CD4-positive, CD25-positive, alpha-beta regulatory T cell (primary cell): ENCODE data around the gene ZPR1. TPM values are rescaled to one million over a fixed set of nuclear protein-coding genes. Genes with fewer than 3 reads are reported as not detected.

Source experiments
- ATAC-seq, 2 donors: fragments of 150-1000 bp; cut with Tn5 transposase; one replicate each; pipeline ENCODE4 v1.10.0; 2021; ENCODE audit warnings: low read depth in 2 of 2, moderate number of reproducible peaks in 2 of 2, moderate library complexity in 1 of 2
- DNase-seq, 3 donors: peaks; one replicate each; pipeline versions ENCODE4 v3.0.0 to v3.0.0-alpha.2; 2012 to 2022; ENCODE audit warnings: mixed read lengths in 1 of 3
- H3K27ac ChIP-seq: one replicate; pipeline ENCODE4 v1.7.0; 2013; ENCODE audit warnings: mild to moderate bottlenecking, low read length; ENCODE audit not compliant: insufficient read depth, poor library complexity, severe bottlenecking
- H3K27me3 ChIP-seq: one replicate; pipeline ENCODE4 v1.7.0; 2013; ENCODE audit warnings: low read length; ENCODE audit not compliant: control insufficient read depth, insufficient read depth
- H3K36me3 ChIP-seq: one replicate; pipeline ENCODE4 v1.7.0; 2013; ENCODE audit warnings: mild to moderate bottlenecking, low read length, moderate library complexity; ENCODE audit not compliant: control insufficient read depth, insufficient read depth
- H3K4me1 ChIP-seq: 2 replicates; pipeline ENCODE4 v1.7.0; 2013; ENCODE audit warnings: mild to moderate bottlenecking, low read length; ENCODE audit not compliant: insufficient read depth, control insufficient read depth, poor library complexity, severe bottlenecking
- H3K4me3 ChIP-seq: one replicate; pipeline ENCODE4 v1.7.0; 2013; ENCODE audit warnings: low read depth, mild to moderate bottlenecking, low read length, moderate library complexity
- H3K9me3 ChIP-seq, 2 experiments: 1 replicate in 1 of 2; 2 replicates in 1 of 2; pipeline ENCODE4 v1.7.0; 2013; ENCODE audit warnings: low read length in 2 of 2, mild to moderate bottlenecking in 1 of 2, moderate library complexity in 1 of 2; ENCODE audit not compliant: control insufficient read depth in 2 of 2
- H3K27ac Mint-ChIP-seq, 3 donors: one replicate each; pipeline ENCODE4 v1.8.0; 2020 to 2022; ENCODE audit warnings: mild to moderate bottlenecking in 3 of 3, mixed read lengths in 3 of 3, moderate library complexity in 2 of 3
- H3K27me3 Mint-ChIP-seq: one replicate; pipeline ENCODE4 v1.8.0; 2022; ENCODE audit warnings: mild to moderate bottlenecking, mixed read lengths
- H3K36me3 Mint-ChIP-seq: one replicate; pipeline ENCODE4 v1.8.0; 2020; ENCODE audit warnings: mixed read lengths
- H3K4me1 Mint-ChIP-seq, 4 donors: one replicate each; pipeline ENCODE4 v1.8.0; 2020 to 2022; ENCODE audit warnings: mixed read lengths in 4 of 4, mild to moderate bottlenecking in 1 of 4
- H3K4me3 Mint-ChIP-seq, 4 donors: one replicate each; pipeline ENCODE4 v1.8.0; 2020 to 2022; ENCODE audit warnings: mild to moderate bottlenecking in 4 of 4, mixed read lengths in 4 of 4, moderate library complexity in 3 of 4
- H3K9me3 Mint-ChIP-seq, 7 donors: one replicate each; pipeline ENCODE4 v1.8.0; 2020 to 2022; ENCODE audit warnings: mixed read lengths in 7 of 7, mild to moderate bottlenecking in 3 of 7, moderate library complexity in 2 of 7
- polyA plus RNA-seq, 4 donors: library from polyadenylated mRNA; unstranded; fragments of 300-500 nt; fragmentation: Illumina TruSeq; gene quantifications; one replicate each; pipeline ENCODE4 v1.2.3, GENCODE V29; 2021
- total RNA-seq: library from RNA; stranded (reverse); gene quantifications from one replicate; pipeline ENCODE4 v1.2.3, GENCODE V29; 2022

ZPR1 gene
- total and polyA plus RNA-seq, 5 donors from 2014 or later, result 43.4 to 99.8 (median 45.1) TPM

DNA sequence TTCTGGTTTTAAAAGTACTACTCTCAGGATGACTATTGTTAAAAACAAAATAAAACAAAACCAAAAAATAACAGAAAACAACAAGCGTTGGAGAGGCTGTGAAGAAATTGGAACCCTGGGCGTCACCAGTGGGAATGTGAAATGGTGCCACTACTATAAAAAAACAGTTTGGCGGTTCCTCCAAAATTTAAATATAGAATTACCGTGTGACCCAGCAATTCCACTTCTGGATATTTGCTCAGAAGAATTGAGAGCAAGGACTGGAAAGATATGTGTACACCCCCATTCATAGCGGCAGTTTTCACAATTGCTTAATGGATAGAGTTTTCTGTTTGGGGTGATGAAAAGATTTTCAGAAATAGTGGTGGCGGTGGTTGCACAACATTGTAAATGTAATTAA is 26.7 kb upstream of the ZPR1 start:
- ATAC-seq (no peak), DNase-seq (no peak)
- no peak overlapping the region for H3K4me3 ChIP-seq
- no peaks in the 10 kb centered on the region for H3K4me1 Mint-ChIP-seq
- no peak overlapping the region for H3K27ac ChIP-seq
- no peaks in the 10 kb centered on the region for H3K36me3 Mint-ChIP-seq
- H3K4me1 ChIP-seq, result no peaks in the 10 kb centered on the region
- no peak overlapping the region for H3K27ac Mint-ChIP-seq
- H3K9me3 ChIP-seq, result no peaks in the 10 kb centered on the region
- peaks cover 0 to 1% (median 0%) of the 10 kb centered on the region in 7 donors for H3K9me3 Mint-ChIP-seq
- H3K27me3 ChIP-seq, result no peaks in the 10 kb centered on the region
- no peaks in the 10 kb centered on the region for H3K27me3 Mint-ChIP-seq
- H3K36me3 ChIP-seq, result no peaks in the 10 kb centered on the region
- no peak overlapping the region for H3K4me3 Mint-ChIP-seq

DNA sequence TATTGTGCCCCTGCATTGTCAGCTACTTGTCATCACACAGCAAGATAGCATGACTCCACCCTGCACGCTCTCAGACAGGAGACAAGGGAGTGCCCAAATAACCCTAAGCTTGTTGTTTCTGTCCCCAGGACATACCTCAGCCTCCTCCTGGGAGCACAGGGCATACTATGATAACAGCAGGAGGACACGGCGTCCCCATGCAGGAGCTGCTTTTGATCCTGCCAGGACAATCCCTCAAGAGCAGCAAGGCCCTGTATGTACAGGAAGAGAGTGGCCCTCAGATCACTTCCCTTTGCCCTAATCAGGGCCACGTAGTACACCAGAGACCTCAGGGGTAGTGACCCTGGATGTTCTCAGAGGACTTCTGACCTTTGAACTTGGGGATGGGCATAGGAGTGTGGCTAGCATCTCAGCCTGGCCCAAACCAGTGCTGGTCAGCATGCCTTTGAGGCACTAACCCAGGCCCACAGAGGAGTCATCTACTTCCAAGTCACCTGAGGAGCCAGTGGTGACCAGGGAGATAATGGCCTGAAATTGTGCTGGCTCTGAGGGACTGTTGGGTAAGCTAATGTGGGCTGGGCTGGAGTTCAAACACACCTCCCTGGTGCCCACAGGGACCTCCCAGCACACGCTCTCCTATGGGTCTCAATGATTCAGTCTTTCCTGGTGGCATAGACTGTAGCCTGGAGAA is 26.1 kb upstream of the ZPR1 start:
- no peaks in the 10 kb centered on the region for H3K4me1 Mint-ChIP-seq
- H3K27me3 ChIP-seq, result no peaks in the 10 kb centered on the region
- H3K27me3 Mint-ChIP-seq, result no peaks in the 10 kb centered on the region
- peaks cover 0 to 1% (median 0%) of the 10 kb centered on the region in 7 donors for H3K9me3 Mint-ChIP-seq
- H3K36me3 Mint-ChIP-seq, result no peaks in the 10 kb centered on the region
- no peak overlapping the region for H3K27ac ChIP-seq
- no peaks in the 10 kb centered on the region for H3K36me3 ChIP-seq
- H3K4me1 ChIP-seq, result no peaks in the 10 kb centered on the region
- no peak overlapping the region for H3K27ac Mint-ChIP-seq
- H3K4me3 ChIP-seq, result no peak overlapping the region
- ATAC-seq, result no peak
- no peaks in the 10 kb centered on the region for H3K9me3 ChIP-seq
- DNase-seq, result no peak
- no peak overlapping the region for H3K4me3 Mint-ChIP-seq

- no peaks in the 10 kb centered on the region for H3K4me1 Mint-ChIP-seq
- H3K36me3 Mint-ChIP-seq, result no peaks in the 10 kb centered on the region
- no peaks in the 10 kb centered on the region for H3K27me3 Mint-ChIP-seq
These were observed 25.3 kb upstream of the ZPR1 start for GRCh38 chr11:116813170-116813569.

GRCh38 chr11:116812109-116812508 is 24.3 kb upstream of the ZPR1 start:
- DNase-seq (no peak), ATAC-seq (no peak)
- H3K4me1 Mint-ChIP-seq, result no peaks in the 10 kb centered on the region
- no peak overlapping the region for H3K4me3 ChIP-seq
- no peak overlapping the region for H3K27ac Mint-ChIP-seq
- H3K27me3 Mint-ChIP-seq, result no peaks in the 10 kb centered on the region
- no peak overlapping the region for H3K4me3 Mint-ChIP-seq
- no peak overlapping the region for H3K27ac ChIP-seq
- no peaks in the 10 kb centered on the region for H3K27me3 ChIP-seq
- no peaks in the 10 kb centered on the region for H3K4me1 ChIP-seq
- H3K36me3 ChIP-seq, result no peaks in the 10 kb centered on the region
- peaks cover 0 to 1% (median 0%) of the 10 kb centered on the region in 7 donors for H3K9me3 Mint-ChIP-seq
- no peaks in the 10 kb centered on the region for H3K9me3 ChIP-seq
- no peaks in the 10 kb centered on the region for H3K36me3 Mint-ChIP-seq

More at GRCh38 chr11:116813170-116813569, 25.3 kb upstream of the ZPR1 start:
- DNase-seq, result no peak
- H3K27ac Mint-ChIP-seq, result no peak overlapping the region
- ATAC-seq, result no peak
- no peak overlapping the region for H3K27ac ChIP-seq
- no peak overlapping the region for H3K4me3 ChIP-seq
- H3K4me3 Mint-ChIP-seq, result no peak overlapping the region
- H3K9me3 ChIP-seq, result no peaks in the 10 kb centered on the region
- H3K9me3 Mint-ChIP-seq, result peaks cover 0 to 1% (median 0%) of the 10 kb centered on the region in 7 donors
- H3K4me1 ChIP-seq, result no peaks in the 10 kb centered on the region
- no peaks in the 10 kb centered on the region for H3K27me3 ChIP-seq
- no peaks in the 10 kb centered on the region for H3K36me3 ChIP-seq

DNA sequence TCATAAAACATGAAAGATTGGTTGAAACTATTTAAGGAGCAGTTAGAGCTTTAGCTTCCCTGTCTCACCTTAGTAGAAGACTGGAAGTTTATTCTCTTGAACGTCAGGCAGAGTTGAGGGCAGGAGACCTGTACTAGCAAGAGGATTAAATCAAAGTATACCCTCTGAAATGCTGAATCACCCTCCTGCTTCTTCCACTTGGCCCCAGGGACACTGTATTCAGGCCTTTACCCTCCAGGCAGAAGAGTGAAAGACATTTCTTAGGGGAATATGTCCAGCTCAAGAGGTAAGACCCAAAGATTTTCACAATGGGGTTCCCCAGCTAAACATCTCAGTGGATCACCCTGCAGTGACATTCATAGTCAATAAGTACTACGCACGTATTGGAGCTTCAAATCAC is 23.4 kb upstream of the ZPR1 start:
- no peaks in the 10 kb centered on the region for H3K27me3 ChIP-seq
- H3K9me3 ChIP-seq, result no peaks in the 10 kb centered on the region
- no peaks in the 10 kb centered on the region for H3K4me1 ChIP-seq
- H3K4me3 ChIP-seq, result no peak overlapping the region
- H3K27ac ChIP-seq, result no peak overlapping the region
- H3K27ac Mint-ChIP-seq, result no peak overlapping the region
- no peak for DNase-seq
- peaks cover 0 to 1% (median 0%) of the 10 kb centered on the region in 7 donors for H3K9me3 Mint-ChIP-seq
- no peaks in the 10 kb centered on the region for H3K4me1 Mint-ChIP-seq
- ATAC-seq, result no peak
- H3K27me3 Mint-ChIP-seq, result peaks cover under 1% of the 10 kb centered on the region
- H3K36me3 Mint-ChIP-seq, result no peaks in the 10 kb centered on the region
- no peak overlapping the region for H3K4me3 Mint-ChIP-seq
- no peaks in the 10 kb centered on the region for H3K36me3 ChIP-seq

GRCh38 chr11:116808262-116809175 is 20.7 kb upstream of the ZPR1 start:
- Mint-ChIP-seq H3K27me3 (peaks cover 6% of the 10 kb centered on the region), H3K9me3 (peaks cover 0 to 1% (median 0%) of the 10 kb centered on the region in 7 donors), H3K27ac (no peak overlapping the region), H3K36me3 (no peaks in the 10 kb centered on the region), H3K4me3 (no peak overlapping the region), H3K4me1 (no peaks in the 10 kb centered on the region)
- DNase-seq, result no peak
- H3K4me1 ChIP-seq, result no peaks in the 10 kb centered on the region
- H3K27ac ChIP-seq, result no peak overlapping the region
- no peaks in the 10 kb centered on the region for H3K9me3 ChIP-seq
- no peak overlapping the region for H3K4me3 ChIP-seq
- ATAC-seq, result no peak
- no peaks in the 10 kb centered on the region for H3K36me3 ChIP-seq
- no peaks in the 10 kb centered on the region for H3K27me3 ChIP-seq

- Histone ChIP-seq H3K9me3 (no peaks in the 10 kb centered on the region), H3K4me3 (no peak overlapping the region), H3K4me1 (no peaks in the 10 kb centered on the region), H3K27ac (no peak overlapping the region), H3K36me3 (no peaks in the 10 kb centered on the region), H3K27me3 (no peaks in the 10 kb centered on the region)
- ATAC-seq (no peak), DNase-seq (no peak)
- Mint-ChIP-seq H3K9me3 (peaks cover 0 to 1% (median 0%) of the 10 kb centered on the region in 7 donors), H3K4me3 (no peak overlapping the region), H3K27ac (no peak overlapping the region), H3K27me3 (peaks cover 9% of the 10 kb centered on the region), H3K36me3 (no peaks in the 10 kb centered on the region), H3K4me1 (no peaks in the 10 kb centered on the region)
These were observed 19.9 kb upstream of the ZPR1 start for GRCh38 chr11:116807601-116808261.
